K562 (cell line): Measurements from ENCODE around the gene ENDOU. TPM values are rescaled to one million over a fixed set of nuclear protein-coding genes. Genes with fewer than 3 reads are reported as not detected.

Experiments used
- ARID2 ChIP-seq: fragments of 450-650 bp; IDR thresholded peaks from 2 replicates; pipeline ENCODE4 v1.6.1; 2017; ENCODE audit warnings: antibody characterized with exemption, mild to moderate bottlenecking
- BRD9 ChIP-seq: fragments of 450-650 bp; IDR thresholded peaks from 2 replicates; pipeline ENCODE4 v1.6.1; 2018; ENCODE audit warnings: low read depth; ENCODE audit not compliant: partially characterized antibody
- CTCFL ChIP-seq: IDR thresholded peaks from 2 replicates; pipeline ENCODE4 v1.6.1; 2011; ENCODE audit warnings: borderline replicate concordance, low read depth, mild to moderate bottlenecking, moderate library complexity, low read length; ENCODE audit not compliant: insufficient read depth, poor library complexity, severe bottlenecking
- ESRRA ChIP-seq: fragments of 450-650 bp; IDR thresholded peaks from 2 replicates; pipeline ENCODE4 v1.6.1; 2014; ENCODE audit warnings: low read depth, mild to moderate bottlenecking, moderate library complexity, borderline replicate concordance
- GATAD2A ChIP-seq: fragments of 450-650 bp; IDR thresholded peaks from 2 replicates; pipeline ENCODE4 v1.6.1; 2017
- HDGF ChIP-seq: fragments of 450-650 bp; IDR thresholded peaks from 2 replicates; pipeline ENCODE4 v1.6.1; 2016
- HMGN3 ChIP-seq: IDR thresholded peaks from 2 replicates; pipeline ENCODE4 v1.6.1; 2011; ENCODE audit warnings: borderline replicate concordance, low read depth, mild to moderate bottlenecking, mixed read lengths, low read length; ENCODE audit not compliant: insufficient read length; ENCODE audit errors: extremely low read depth
- KLF13 ChIP-seq: fragments of 450-650 bp; IDR thresholded peaks from 2 replicates; pipeline ENCODE4 v1.6.1; 2016; ENCODE audit warnings: missing genetic modification characterization, low read depth, mild to moderate bottlenecking, missing compliant biosample characterization, moderate library complexity, borderline replicate concordance
- MTA1 ChIP-seq: fragments of 450-650 bp; IDR thresholded peaks from 2 replicates; pipeline ENCODE4 v1.6.1; 2017; ENCODE audit warnings: borderline replicate concordance
- OTX1 ChIP-seq: fragments of 450-650 bp; formaldehyde crosslinking; IDR thresholded peaks from 2 replicates; pipeline ENCODE4 v1.4.0; 2022; ENCODE audit warnings: mild to moderate bottlenecking
- PHF8 ChIP-seq: fragments of 200-600 bp; sonication (generic); IDR thresholded peaks from 2 replicates; pipeline ENCODE4 v1.6.1; 2012; ENCODE audit warnings: mixed run types, mild to moderate bottlenecking, inconsistent platforms, low read length, moderate library complexity, borderline replicate concordance
- RHOXF2B ChIP-seq: fragments of 250-450 bp; sonication (Bioruptor Pico); conservative IDR thresholded peaks from 2 replicates; pipeline ENCODE4 v1.5.1; 2021
- SMAD1 ChIP-seq: fragments of 150-350 bp; IDR thresholded peaks from 2 replicates; pipeline ENCODE4 v1.6.1; 2014; ENCODE audit warnings: low read length, low read depth; ENCODE audit not compliant: partially characterized antibody
- SMARCE1 ChIP-seq: fragments of 450-650 bp; IDR thresholded peaks from 2 replicates; pipeline ENCODE4 v1.7.1; 2016; ENCODE audit warnings: mild to moderate bottlenecking
- SRSF7 ChIP-seq: fragments of 200-400 bp; formaldehyde crosslinking; optimal IDR thresholded peaks from 2 replicates; pipeline ENCODE3; 2017; ENCODE audit warnings: mild to moderate bottlenecking, low read depth, low read length
- TEAD1 ChIP-seq, 2 experiments: fragments of 450-650 bp in 1 of 2; sonication (generic) in 1 of 2; formaldehyde crosslinking; IDR thresholded peaks; 2 replicates each; pipeline versions ENCODE4 v1.4.0 to v1.8.0; 2020 to 2022; ENCODE audit warnings: mild to moderate bottlenecking in 2 of 2, missing genetic modification reagents in 1 of 2
- XRCC3 ChIP-seq: fragments of 450-650 bp; IDR thresholded peaks from 2 replicates; pipeline ENCODE4 v1.6.1; 2017; ENCODE audit warnings: mild to moderate bottlenecking, moderate library complexity
- ZFP1 ChIP-seq: fragments of 450-650 bp; formaldehyde crosslinking; IDR thresholded peaks from 2 replicates; pipeline ENCODE4 v1.4.0; 2020; ENCODE audit warnings: mild to moderate bottlenecking, mixed read lengths
- ZKSCAN3 ChIP-seq: fragments of 250-450 bp; sonication (Bioruptor Pico); IDR thresholded peaks from 2 replicates; pipeline ENCODE4 v1.4.0; 2020
- ZNF175 ChIP-seq: fragments of 200-800 bp; sonication (Bioruptor generic); IDR thresholded peaks from 2 replicates; pipeline ENCODE4 v1.6.1; 2016; ENCODE audit warnings: low read depth, mild to moderate bottlenecking, missing genetic modification characterization, missing compliant biosample characterization
- ZNF507 ChIP-seq: conservative IDR thresholded peaks from 2 replicates; pipeline ENCODE4 v1.6.1; 2017; ENCODE audit warnings: missing genetic modification characterization, missing compliant biosample characterization
- ZNF764 ChIP-seq: fragments of 250-450 bp; sonication (Bioruptor Pico); IDR thresholded peaks from 2 replicates; pipeline ENCODE4 v1.4.0; 2020; ENCODE audit warnings: low read depth, mild to moderate bottlenecking, moderate library complexity
- ZNF77 ChIP-seq: fragments of 250-450 bp; sonication (Bioruptor Pico); IDR thresholded peaks from 2 replicates; pipeline ENCODE4 v1.5.0; 2020
- polyA plus RNA-seq, 8 experiments: library from polyadenylated mRNA; depleted of rRNA in 4 of 8; stranded (reverse) in 5 of 8; unstranded in 3 of 8; fragments of >200 nt; fragmentation: Nextera tagmentation in 2 of 8; fragmentation: Illumina TruSeq in 1 of 8; extraction: Ambion mirVana in 2 of 8; extraction: Trizol in 1 of 8; gene quantifications; 2 replicates each; pipeline versions ENCODE4 v1.2.1 to v1.2.3, GENCODE V29; 2011 to 2014; ENCODE audit warnings: inconsistent platforms in 1 of 8, missing spikeins in 1 of 8
- total RNA-seq, 7 experiments: library from RNA; depleted of rRNA in 6 of 7; stranded (reverse); fragments of >200 nt in 6 of 7; fragmentation: Illumina TruSeq in 2 of 7; extraction: Trizol in 2 of 7; gene quantifications; 2 replicates each; pipeline versions ENCODE4 v1.2.1 to v1.2.3, GENCODE V29; 2011 to 2021; ENCODE audit warnings: low replicate concordance in 1 of 7
- TF ChIP-seq, protein P1 (sequence below): sonication (generic); formaldehyde crosslinking; IDR thresholded peaks from 2 replicates; pipeline ENCODE4 v1.8.0; 2023; ENCODE audit warnings: mild to moderate bottlenecking, missing genetic modification reagents
- TF ChIP-seq, protein P2 (sequence below): fragments of 250-450 bp; sonication (Bioruptor Pico); IDR thresholded peaks from 2 replicates; pipeline ENCODE4 v1.8.0; 2022; ENCODE audit warnings: moderate library complexity, mild to moderate bottlenecking, inconsistent platforms

The ENDOU gene
- total and polyA plus RNA-seq, 9 of the 15 experiments (the other 6 are each of a cell fraction or from before 2014, with no cell fraction given), result 0.03 TPM; not detected in 8

DNA sequence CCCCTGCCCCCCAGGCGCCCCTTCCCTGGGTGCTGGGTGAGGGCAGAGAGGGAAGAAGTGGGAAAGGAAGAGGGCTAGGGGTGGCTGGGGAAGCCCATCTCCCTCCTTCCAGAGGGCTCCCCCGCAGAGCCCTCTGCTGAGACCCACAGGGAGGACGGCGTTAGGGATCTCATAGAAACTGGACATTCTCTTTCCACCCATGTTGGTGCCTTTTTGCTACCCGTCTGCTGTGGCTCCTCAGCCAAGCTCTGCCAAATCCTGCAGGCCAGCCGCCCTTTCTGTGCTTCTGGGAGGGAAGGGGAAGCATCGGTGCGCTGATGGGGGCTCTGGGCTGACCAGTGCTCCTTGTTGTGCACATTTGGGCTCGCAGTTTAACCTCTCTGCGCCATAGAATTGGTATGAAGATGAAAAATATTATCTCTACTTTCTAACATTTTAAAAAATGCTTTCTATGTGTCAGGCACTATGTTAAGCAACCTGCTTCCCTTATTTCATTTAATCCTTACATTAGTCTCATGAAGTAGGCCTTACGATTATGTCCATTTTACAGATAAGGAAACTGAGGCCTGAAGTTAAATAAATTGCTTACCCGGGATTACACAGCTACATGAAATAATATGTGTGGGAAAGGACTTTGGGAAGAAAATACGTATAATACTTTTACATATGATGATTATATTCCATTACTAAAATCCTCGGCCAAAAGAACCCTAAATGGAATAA is 48.7 kb upstream of the ENDOU start (continued):
- TF ChIP-seq TEAD1 (CRISPR knock-in tag; IDR thresholded peaks at IDR 0.05), result no peak
- no peak for TF ChIP-seq PHF8
- TF ChIP-seq OTX1 (CRISPR knock-in tag), result no peak
- no peak for TF ChIP-seq ZFP1 (CRISPR knock-in tag)
- no peak for TF ChIP-seq SMARCE1
- no peak for TF ChIP-seq ESRRA
- no peak for TF ChIP-seq RHOXF2B (CRISPR knock-in tag)
- no peak for TF ChIP-seq ZNF175
- TF ChIP-seq MTA1, result no peak
- TF ChIP-seq CTCFL, result no peak
- no peak for TF ChIP-seq SRSF7
- TF ChIP-seq BRD9, result no peak
- TF ChIP-seq ZKSCAN3 (CRISPR knock-in tag), result no peak
- no peak for TF ChIP-seq KLF13 (tag)
- no peak for TF ChIP-seq ZNF77 (CRISPR knock-in tag)
- no peak for TF ChIP-seq ZNF507 (tag)
- TF ChIP-seq, protein P1, sequence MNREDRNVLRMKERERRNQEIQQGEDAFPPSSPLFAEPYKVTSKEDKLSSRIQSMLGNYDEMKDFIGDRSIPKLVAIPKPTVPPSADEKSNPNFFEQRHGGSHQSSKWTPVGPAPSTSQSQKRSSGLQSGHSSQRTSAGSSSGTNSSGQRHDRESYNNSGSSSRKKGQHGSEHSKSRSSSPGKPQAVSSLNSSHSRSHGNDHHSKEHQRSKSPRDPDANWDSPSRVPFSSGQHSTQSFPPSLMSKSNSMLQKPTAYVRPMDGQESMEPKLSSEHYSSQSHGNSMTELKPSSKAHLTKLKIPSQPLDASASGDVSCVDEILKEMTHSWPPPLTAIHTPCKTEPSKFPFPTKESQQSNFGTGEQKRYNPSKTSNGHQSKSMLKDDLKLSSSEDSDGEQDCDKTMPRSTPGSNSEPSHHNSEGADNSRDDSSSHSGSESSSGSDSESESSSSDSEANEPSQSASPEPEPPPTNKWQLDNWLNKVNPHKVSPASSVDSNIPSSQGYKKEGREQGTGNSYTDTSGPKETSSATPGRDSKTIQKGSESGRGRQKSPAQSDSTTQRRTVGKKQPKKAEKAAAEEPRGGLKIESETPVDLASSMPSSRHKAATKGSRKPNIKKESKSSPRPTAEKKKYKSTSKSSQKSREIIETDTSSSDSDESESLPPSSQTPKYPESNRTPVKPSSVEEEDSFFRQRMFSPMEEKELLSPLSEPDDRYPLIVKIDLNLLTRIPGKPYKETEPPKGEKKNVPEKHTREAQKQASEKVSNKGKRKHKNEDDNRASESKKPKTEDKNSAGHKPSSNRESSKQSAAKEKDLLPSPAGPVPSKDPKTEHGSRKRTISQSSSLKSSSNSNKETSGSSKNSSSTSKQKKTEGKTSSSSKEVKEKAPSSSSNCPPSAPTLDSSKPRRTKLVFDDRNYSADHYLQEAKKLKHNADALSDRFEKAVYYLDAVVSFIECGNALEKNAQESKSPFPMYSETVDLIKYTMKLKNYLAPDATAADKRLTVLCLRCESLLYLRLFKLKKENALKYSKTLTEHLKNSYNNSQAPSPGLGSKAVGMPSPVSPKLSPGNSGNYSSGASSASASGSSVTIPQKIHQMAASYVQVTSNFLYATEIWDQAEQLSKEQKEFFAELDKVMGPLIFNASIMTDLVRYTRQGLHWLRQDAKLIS, result 0 out of 2 replicates have a peak, but pooled peaks have one; percentile 47
- no peak for TF ChIP-seq HMGN3
- TF ChIP-seq XRCC3, result no peak
- TF ChIP-seq GATAD2A, result peak; percentile 90; the same call in 1 of the 2 replicates
- TF ChIP-seq, protein P2, sequence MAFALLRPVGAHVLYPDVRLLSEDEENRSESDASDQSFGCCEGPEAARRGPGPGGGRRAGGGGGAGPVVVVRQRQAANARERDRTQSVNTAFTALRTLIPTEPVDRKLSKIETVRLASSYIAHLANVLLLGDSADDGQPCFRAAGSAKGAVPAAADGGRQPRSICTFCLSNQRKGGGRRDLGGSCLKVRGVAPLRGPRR, result no peak
- TF ChIP-seq SMAD1, result no peak
- 0 out of 2 replicates have a peak, but pooled peaks have one; percentile 37 for TF ChIP-seq HDGF
- TF ChIP-seq ZNF764, result no peak
- no peak for TF ChIP-seq ARID2
